CD14-positive monocyte (primary cell): Measurements from ENCODE around the gene ADGRL3. TPM values are rescaled to one million over a fixed set of nuclear protein-coding genes. Genes with fewer than 3 reads are reported as not detected.

Source experiments
- DNase-seq, 3 donors: peaks; one replicate each; pipeline ENCODE4 v3.0.0-alpha.2; 2011 to 2022
- H2AFZ ChIP-seq: 2 replicates; pipeline ENCODE4 v1.6.0; 2012; ENCODE audit warnings: mild to moderate bottlenecking, low read depth, low read length, inconsistent platforms; ENCODE audit not compliant: insufficient read depth, poor library complexity, severe bottlenecking
- H3K27ac ChIP-seq, 2 donors: 1 replicate in 1 of 2; 2 replicates in 1 of 2; pipeline ENCODE4 v1.5.1; 2012 to 2013; ENCODE audit warnings: low read length in 2 of 2, control low read depth in 1 of 2, inconsistent platforms in 1 of 2, low read depth in 1 of 2, mild to moderate bottlenecking in 1 of 2
- H3K27me3 ChIP-seq, 2 donors: one replicate each; pipeline versions ENCODE4 v1.6.0 to v1.6.1; 2011 to 2013; ENCODE audit warnings: low read length in 2 of 2; ENCODE audit not compliant: control insufficient read depth in 2 of 2, insufficient read depth in 2 of 2
- H3K36me3 ChIP-seq, 2 donors: replicated peaks in 1 of 2; 1 replicate in 1 of 2; 2 replicates in 1 of 2; pipeline versions ENCODE4 v1.5.1 to v1.6.1; 2012 to 2013; ENCODE audit warnings: low read length in 2 of 2, control low read depth in 1 of 2, inconsistent platforms in 1 of 2, mild to moderate bottlenecking in 1 of 2; ENCODE audit not compliant: insufficient read depth in 2 of 2, control insufficient read depth in 1 of 2
- H3K4me1 ChIP-seq, 2 donors: 1 replicate in 1 of 2; 2 replicates in 1 of 2; pipeline versions ENCODE4 v1.5.1 to v1.6.1; 2012 to 2013; ENCODE audit warnings: low read length in 2 of 2, control low read depth in 1 of 2, inconsistent platforms in 1 of 2, mild to moderate bottlenecking in 1 of 2, moderate library complexity in 1 of 2; ENCODE audit not compliant: insufficient read depth in 2 of 2, control insufficient read depth in 1 of 2
- H3K4me2 ChIP-seq: replicated peaks from 2 replicates; pipeline ENCODE3; 2012; ENCODE audit warnings: low read length, moderate library complexity, mild to moderate bottlenecking; ENCODE audit not compliant: poor library complexity, severe bottlenecking; ENCODE audit errors: extremely low read depth
- H3K4me3 ChIP-seq, 3 experiments: fragments of 200-600 bp in 1 of 3; sonication (generic) in 1 of 3; replicated peaks in 1 of 3; 1 replicate in 2 of 3; 2 replicates in 1 of 3; pipeline ENCODE4 v1.5.1; 2011 to 2013; ENCODE audit warnings: low read length in 3 of 3, mild to moderate bottlenecking in 3 of 3, control low read depth in 2 of 3, low read depth in 2 of 3, inconsistent platforms in 1 of 3, moderate library complexity in 1 of 3
- H3K79me2 ChIP-seq: 2 replicates; pipeline ENCODE4 v1.6.0; 2012; ENCODE audit warnings: mild to moderate bottlenecking, control low read depth, inconsistent platforms, low read length, moderate library complexity; ENCODE audit not compliant: insufficient read depth
- H3K9ac ChIP-seq: 2 replicates; pipeline ENCODE4 v1.6.0; 2017; ENCODE audit warnings: low read length, mild to moderate bottlenecking; ENCODE audit not compliant: insufficient read depth, poor library complexity, severe bottlenecking
- H3K9me3 ChIP-seq, 2 donors: replicated peaks in 1 of 2; 1 replicate in 1 of 2; 2 replicates in 1 of 2; pipeline versions ENCODE4 v1.5.1 to v1.6.1; 2012 to 2013; ENCODE audit warnings: low read length in 2 of 2, control low read depth in 1 of 2; ENCODE audit not compliant: control insufficient read depth in 1 of 2, insufficient read depth in 1 of 2
- H4K20me1 ChIP-seq: 2 replicates; pipeline ENCODE4 v1.6.0; 2012; ENCODE audit warnings: mild to moderate bottlenecking, low read length, control low read depth, moderate library complexity; ENCODE audit not compliant: insufficient read depth
- H3K27ac Mint-ChIP-seq, 7 donors: one replicate each; pipeline ENCODE4 v1.8.0; 2020; ENCODE audit warnings: mild to moderate bottlenecking in 7 of 7, mixed read lengths in 7 of 7, moderate library complexity in 6 of 7, inconsistent platforms in 2 of 7
- H3K27me3 Mint-ChIP-seq, 3 donors: one replicate each; pipeline ENCODE4 v1.8.0; 2021 to 2022; ENCODE audit warnings: low read depth in 3 of 3, mild to moderate bottlenecking in 3 of 3, mixed read lengths in 3 of 3, moderate library complexity in 3 of 3, inconsistent platforms in 1 of 3
- H3K36me3 Mint-ChIP-seq, 2 donors: one replicate each; pipeline ENCODE4 v1.8.0; 2020; ENCODE audit warnings: mixed read lengths in 2 of 2, inconsistent platforms in 1 of 2, mild to moderate bottlenecking in 1 of 2
- H3K4me1 Mint-ChIP-seq: one replicate; pipeline ENCODE4 v1.8.0; 2020; ENCODE audit warnings: mild to moderate bottlenecking, mixed read lengths
- H3K4me3 Mint-ChIP-seq, 2 donors: one replicate each; pipeline ENCODE4 v1.8.0; 2020; ENCODE audit warnings: mild to moderate bottlenecking in 2 of 2, mixed read lengths in 2 of 2, moderate library complexity in 1 of 2
- H3K9me3 Mint-ChIP-seq, 7 donors: one replicate each; pipeline ENCODE4 v1.8.0; 2020 to 2022; ENCODE audit warnings: mixed read lengths in 7 of 7, mild to moderate bottlenecking in 6 of 7, moderate library complexity in 6 of 7, inconsistent platforms in 2 of 7
- WGBS: methylation state at CpG from one replicate; pipeline ENCODE4 v1.1.5; 2013; ENCODE audit warnings: missing lambda C conversion rate; ENCODE audit not compliant: insufficient coverage; 5-methylcytosine and 5-hydroxymethylcytosine counted together
- intact Hi-C, 2 donors: fragments of 100-400 bp; cut with micrococcal nuclease; formaldehyde crosslinking; loops; one replicate each; pipeline versions ENCODE4 v1.15.0 to v1.15.1; 2023
- polyA plus RNA-seq, 3 donors: library from polyadenylated mRNA; depleted of rRNA in 1 of 3; unstranded in 2 of 3; stranded (reverse) in 1 of 3; fragments of 300-500 nt in 2 of 3; fragments of >200 nt in 1 of 3; fragmentation: Illumina TruSeq in 2 of 3; gene quantifications; 1 replicate in 2 of 3; 2 replicates in 1 of 3; pipeline ENCODE4 v1.2.3, GENCODE V29; 2012 to 2021
- TF ChIP-seq, protein P1 (sequence below): fragments of 200-600 bp; IDR thresholded peaks from one replicate; pipeline ENCODE4 v1.8.0; 2022; ENCODE audit warnings: antibody characterized with exemption, mild to moderate bottlenecking

ADGRL3 gene
- polyA plus RNA-seq, 3 donors, result not detected

DNA sequence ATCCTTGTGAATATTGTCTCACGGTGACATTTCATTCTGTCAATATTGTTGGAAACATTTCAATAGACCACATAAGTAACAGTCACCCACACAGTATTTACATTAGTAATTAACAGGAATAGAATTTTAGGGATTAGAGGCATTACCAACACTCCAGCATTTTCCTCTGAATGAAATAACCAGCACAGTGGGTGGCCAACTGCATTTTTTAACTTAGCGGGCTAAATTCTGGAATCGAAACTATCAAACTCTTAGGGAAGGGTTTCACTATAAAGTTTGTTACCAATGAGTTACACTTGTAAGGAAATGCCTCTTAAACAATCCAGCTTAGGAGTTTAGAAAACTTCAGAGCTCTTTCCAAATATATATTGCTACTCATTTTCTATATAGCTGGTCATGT lies 403.0 kb downstream of the ADGRL3 start:
- peaks cover 19% of the 10 kb centered on the region for H3K4me1 Mint-ChIP-seq
- H3K27me3 Mint-ChIP-seq, result peaks cover 0 to 2% (median 0%) of the 10 kb centered on the region in 3 donors
- intact Hi-C loops, result no loop called here
- H3K4me3 Mint-ChIP-seq, result no peak overlapping the region
- no peak overlapping the region for H2AFZ ChIP-seq
- H3K4me3 ChIP-seq, result no peak overlapping the region
- TF ChIP-seq, protein P1, sequence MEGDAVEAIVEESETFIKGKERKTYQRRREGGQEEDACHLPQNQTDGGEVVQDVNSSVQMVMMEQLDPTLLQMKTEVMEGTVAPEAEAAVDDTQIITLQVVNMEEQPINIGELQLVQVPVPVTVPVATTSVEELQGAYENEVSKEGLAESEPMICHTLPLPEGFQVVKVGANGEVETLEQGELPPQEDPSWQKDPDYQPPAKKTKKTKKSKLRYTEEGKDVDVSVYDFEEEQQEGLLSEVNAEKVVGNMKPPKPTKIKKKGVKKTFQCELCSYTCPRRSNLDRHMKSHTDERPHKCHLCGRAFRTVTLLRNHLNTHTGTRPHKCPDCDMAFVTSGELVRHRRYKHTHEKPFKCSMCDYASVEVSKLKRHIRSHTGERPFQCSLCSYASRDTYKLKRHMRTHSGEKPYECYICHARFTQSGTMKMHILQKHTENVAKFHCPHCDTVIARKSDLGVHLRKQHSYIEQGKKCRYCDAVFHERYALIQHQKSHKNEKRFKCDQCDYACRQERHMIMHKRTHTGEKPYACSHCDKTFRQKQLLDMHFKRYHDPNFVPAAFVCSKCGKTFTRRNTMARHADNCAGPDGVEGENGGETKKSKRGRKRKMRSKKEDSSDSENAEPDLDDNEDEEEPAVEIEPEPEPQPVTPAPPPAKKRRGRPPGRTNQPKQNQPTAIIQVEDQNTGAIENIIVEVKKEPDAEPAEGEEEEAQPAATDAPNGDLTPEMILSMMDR, result no peak
- no peak overlapping the region for H3K27ac Mint-ChIP-seq
- H3K27me3 ChIP-seq, result no peaks in the 10 kb centered on the region
- no CpG with 5 or more reads among the region's 3 CpGs for WGBS
- no peaks in the 10 kb centered on the region for H3K36me3 ChIP-seq
- no peaks in the 10 kb centered on the region for H3K79me2 ChIP-seq
- no peaks in the 10 kb centered on the region for H4K20me1 ChIP-seq
- peaks cover 17 to 20% of the 10 kb centered on the region in 2 donors for H3K4me1 ChIP-seq
- DNase-seq, result no peak
- H3K27ac ChIP-seq, result no peak overlapping the region
- peaks cover 0 to 9% (median 2%) of the 10 kb centered on the region in 7 donors for H3K9me3 Mint-ChIP-seq
- no peaks in the 10 kb centered on the region for H3K9me3 ChIP-seq
- no peak overlapping the region for H3K4me2 ChIP-seq
- H3K36me3 Mint-ChIP-seq, result no peaks in the 10 kb centered on the region
- no peak overlapping the region for H3K9ac ChIP-seq

DNA sequence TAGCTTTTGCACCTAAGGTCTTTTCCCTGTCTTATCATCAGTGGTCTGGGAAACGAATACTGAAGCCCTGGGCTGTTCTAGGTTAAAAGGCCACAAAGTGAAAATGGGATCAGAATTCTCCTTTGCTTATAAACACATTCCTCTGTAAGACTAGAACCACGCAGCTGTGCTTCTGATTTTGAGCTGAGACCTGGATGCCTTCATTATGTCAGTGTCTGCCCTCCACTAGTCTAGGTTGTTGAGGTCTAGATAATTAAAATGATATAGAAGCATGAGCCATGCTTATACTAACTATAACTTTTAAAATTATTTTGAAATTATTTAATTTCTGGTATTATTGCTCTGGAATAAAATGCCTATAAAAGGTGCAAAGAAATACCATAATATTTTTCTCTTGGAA lies 403.9 kb downstream of the ADGRL3 start:
- H3K4me1 Mint-ChIP-seq, result peaks cover 19% of the 10 kb centered on the region
- no CpG with 5 or more reads among the region's 2 CpGs for WGBS
- Histone ChIP-seq H3K79me2 (no peaks in the 10 kb centered on the region), H3K4me3 (no peak overlapping the region), H3K9me3 (no peaks in the 10 kb centered on the region), H4K20me1 (no peaks in the 10 kb centered on the region), H3K4me2 (no peak overlapping the region), H3K36me3 (no peaks in the 10 kb centered on the region), H2AFZ (no peak overlapping the region), H3K27ac (no peak overlapping the region), H3K9ac (no peak overlapping the region), H3K4me1 (peaks cover 17 to 20% of the 10 kb centered on the region in 2 donors), H3K27me3 (no peaks in the 10 kb centered on the region)
- TF ChIP-seq, protein P1, result no peak
- H3K36me3 Mint-ChIP-seq, result no peaks in the 10 kb centered on the region
- peaks cover 0 to 2% (median 0%) of the 10 kb centered on the region in 3 donors for H3K27me3 Mint-ChIP-seq
- H3K27ac Mint-ChIP-seq, result no peak overlapping the region
- intact Hi-C loops, result no loop called here
- DNase-seq, result no peak
- H3K4me3 Mint-ChIP-seq, result no peak overlapping the region
- H3K9me3 Mint-ChIP-seq, result peaks cover 0 to 9% (median 2%) of the 10 kb centered on the region in 7 donors
